ENCODE measurements around the gene KRT14.

DNA sequence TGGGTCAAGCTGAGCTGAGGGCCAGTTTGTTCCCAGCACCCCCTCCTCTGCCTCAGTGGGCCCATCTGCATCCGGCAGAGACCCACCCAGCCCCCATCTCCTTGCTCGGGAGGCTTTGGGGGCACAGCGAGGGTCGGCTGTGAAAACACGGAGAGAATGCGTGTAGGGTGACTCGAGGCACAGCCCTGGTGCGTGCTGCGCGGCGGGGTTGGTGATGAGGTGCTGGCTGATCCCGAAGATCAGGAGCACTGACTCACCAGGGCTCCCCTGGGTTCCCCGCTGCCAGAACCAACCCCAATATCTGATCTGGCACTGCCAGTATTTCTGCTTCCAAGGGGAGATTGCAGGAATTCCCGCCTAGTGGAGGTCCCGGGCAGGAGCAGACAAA, 45.2 kb upstream of the KRT14 start:
- TF ChIP-seq, protein P1, sequence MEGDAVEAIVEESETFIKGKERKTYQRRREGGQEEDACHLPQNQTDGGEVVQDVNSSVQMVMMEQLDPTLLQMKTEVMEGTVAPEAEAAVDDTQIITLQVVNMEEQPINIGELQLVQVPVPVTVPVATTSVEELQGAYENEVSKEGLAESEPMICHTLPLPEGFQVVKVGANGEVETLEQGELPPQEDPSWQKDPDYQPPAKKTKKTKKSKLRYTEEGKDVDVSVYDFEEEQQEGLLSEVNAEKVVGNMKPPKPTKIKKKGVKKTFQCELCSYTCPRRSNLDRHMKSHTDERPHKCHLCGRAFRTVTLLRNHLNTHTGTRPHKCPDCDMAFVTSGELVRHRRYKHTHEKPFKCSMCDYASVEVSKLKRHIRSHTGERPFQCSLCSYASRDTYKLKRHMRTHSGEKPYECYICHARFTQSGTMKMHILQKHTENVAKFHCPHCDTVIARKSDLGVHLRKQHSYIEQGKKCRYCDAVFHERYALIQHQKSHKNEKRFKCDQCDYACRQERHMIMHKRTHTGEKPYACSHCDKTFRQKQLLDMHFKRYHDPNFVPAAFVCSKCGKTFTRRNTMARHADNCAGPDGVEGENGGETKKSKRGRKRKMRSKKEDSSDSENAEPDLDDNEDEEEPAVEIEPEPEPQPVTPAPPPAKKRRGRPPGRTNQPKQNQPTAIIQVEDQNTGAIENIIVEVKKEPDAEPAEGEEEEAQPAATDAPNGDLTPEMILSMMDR (IDR thresholded peaks at IDR 0.05): no peak
- no peak for TF ChIP-seq POLR2A (IDR thresholded peaks at IDR 0.05)

All from esophagus squamous epithelium (tissue), 4 donors.